ENCODE results near the gene CCDC3. TPM values are rescaled to one million over a fixed set of nuclear protein-coding genes. Genes with fewer than 3 reads are reported as not detected.

The CCDC3 gene
- polyA plus RNA-seq, 2 of the 4 experiments (the other 2 are of a cell fraction), result 0.58 to 0.94 TPM

GRCh38 chr10:12873172-12873571, 128.3 kb downstream of the CCDC3 start:
- H3K27ac ChIP-seq, result no peak overlapping the region
- no peaks in the 10 kb centered on the region for H3K4me1 ChIP-seq
- 38% methylated on average over 8 of the region's 8 CpGs for WGBS (ENCODE audit: missing lambda C conversion rate)
- TF ChIP-seq ELK1 (IDR thresholded peaks at IDR 0.05; ENCODE audit: low read depth, low read length) (no peak), PHF8 (IDR thresholded peaks at IDR 0.05; ENCODE audit: borderline replicate concordance, low read depth) (no peak), CHD4 (IDR thresholded peaks at IDR 0.05; ENCODE audit: borderline replicate concordance) (no peak), FOXS1 (CRISPR knock-in tag; IDR thresholded peaks at IDR 0.05) (no peak), RARB (CRISPR knock-in tag; IDR thresholded peaks at IDR 0.05) (no peak), CTCF (IDR thresholded peaks at IDR 0.05) (no peak)
- no peak overlapping the region for H3K4me2 ChIP-seq
- H3K4me3 ChIP-seq, result no peak overlapping the region
- CTCF ChIA-PET, result no interaction called here
- POLR2A ChIA-PET, result no interaction called here
- H3K9me3 ChIP-seq, result no peaks in the 10 kb centered on the region
- no peak for ATAC-seq
- DNase-seq (ENCODE audit: low read depth in 1 of 2, low spot score in 1 of 2), result no peak
- no peak for FAIRE-seq

- TF ChIP-seq POLR2A (IDR thresholded peaks at IDR 0.05; ENCODE audit: low read length) (no peak), KDM1A (IDR thresholded peaks at IDR 0.05; ENCODE audit: low read depth) (no peak), ATOH8 (CRISPR knock-in tag; IDR thresholded peaks at IDR 0.05; ENCODE audit: low read depth) (no peak), FOSL2 (IDR thresholded peaks at IDR 0.05) (no peak), FOSL2 (CRISPR knock-in tag; IDR thresholded peaks at IDR 0.05) (no peak), JUN (IDR thresholded peaks at IDR 0.05) (no peak), NFE2L2 (conservative IDR thresholded peaks at IDR 0.05; ENCODE audit: low read length) (no peak), MAFK (IDR thresholded peaks at IDR 0.05; ENCODE audit: partially characterized antibody) (no peak), EHMT2 (IDR thresholded peaks at IDR 0.05; ENCODE audit: low read depth) (no peak), REST (IDR thresholded peaks at IDR 0.05) (no peak), HDAC2 (IDR thresholded peaks at IDR 0.05) (no peak), HOXB5 (CRISPR knock-in tag; IDR thresholded peaks at IDR 0.05) (no peak), BCL3 (IDR thresholded peaks at IDR 0.05) (no peak), CHD4 (IDR thresholded peaks at IDR 0.05; ENCODE audit: borderline replicate concordance) (no peak)
- H3K27ac ChIP-seq, result no peak overlapping the region
- ChIA-PET POLR2A (no interaction called here), CTCF (interaction anchor here (1.0 kb wide), 1 partner anchor 9 kb away, joined by 3 read pairs; no protein-coding TSS in a partner anchor)
- WGBS (ENCODE audit: missing lambda C conversion rate), result 69% methylated on average over 9 of the region's 9 CpGs
- no peaks in the 10 kb centered on the region for H3K4me1 ChIP-seq
- H3K9me3 ChIP-seq, result no peaks in the 10 kb centered on the region
- FAIRE-seq (no peak), ATAC-seq (no peak), DNase-seq (ENCODE audit: low read depth in 1 of 2, low spot score in 1 of 2) (no peak)
- no peak overlapping the region for H3K4me2 ChIP-seq
- H3K4me3 ChIP-seq, result no peak overlapping the region
Observed at GRCh38 chr10:12872577-12872976, 128.9 kb downstream of the CCDC3 start.
